NCI-H510A (cell line): ENCODE results near the gene NDUFB2.
"Not testable (repeated sequence)": the region's sequence is repeated elsewhere in the genome, so short reads cannot be mapped to it uniquely, and the experiment has no call there.

ENCODE experiments used
- DNase-seq: peaks from one replicate; lab custom pipeline; 2025; lab: John Stamatoyannopoulos, UW

The NDUFB2 gene

GRCh38 chr7:140672382-140673062, 24.0 kb upstream of the NDUFB2 start, which contains the start of gene ADCK2:
Gene ADCK2 (plus strand): TSS chr7:140672945. CDS start chr7:140673331, 386 bp downstream.
- DNase-seq, result peak; percentile 17

DNA sequence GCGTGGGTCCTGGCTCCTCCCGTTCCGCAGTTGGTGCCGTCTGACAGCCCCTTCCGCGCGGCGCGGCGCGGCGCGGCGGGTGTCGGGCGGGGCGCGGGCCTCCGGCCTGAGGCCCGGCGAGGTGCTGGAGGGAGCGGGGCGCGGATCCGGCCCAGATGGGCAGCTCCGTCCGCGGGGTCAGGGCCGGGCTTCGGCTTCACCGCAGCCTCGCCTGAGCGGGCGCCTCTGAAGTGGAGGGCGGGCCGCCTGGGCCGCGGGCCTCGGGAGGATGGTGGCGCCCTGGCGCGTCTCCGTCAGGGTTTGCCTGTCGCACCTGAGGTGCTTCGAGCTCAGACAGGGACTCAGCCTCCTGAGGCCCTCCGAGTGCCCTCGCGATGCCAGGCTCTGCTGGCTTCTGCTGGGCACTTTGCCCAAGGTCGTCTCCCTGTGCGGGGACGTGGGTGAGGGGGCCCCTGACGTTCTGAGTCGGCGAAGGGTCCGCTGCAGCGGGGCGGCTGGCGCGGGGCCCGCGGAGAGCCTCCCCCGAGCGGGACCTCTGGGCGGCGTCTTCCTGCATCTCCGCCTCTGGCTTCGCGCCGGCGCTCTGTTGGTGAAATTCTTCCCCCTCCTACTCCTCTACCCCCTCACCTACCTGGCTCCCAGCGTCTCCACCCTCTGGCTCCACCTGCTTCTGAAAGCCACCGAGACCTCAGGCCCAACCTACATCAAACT, 23.3 kb upstream of the NDUFB2 start:
- peak; percentile 52 for DNase-seq

GRCh38 chr7:140673774-140674155, 22.7 kb upstream of the NDUFB2 start:
- no peak for DNase-seq

DNA sequence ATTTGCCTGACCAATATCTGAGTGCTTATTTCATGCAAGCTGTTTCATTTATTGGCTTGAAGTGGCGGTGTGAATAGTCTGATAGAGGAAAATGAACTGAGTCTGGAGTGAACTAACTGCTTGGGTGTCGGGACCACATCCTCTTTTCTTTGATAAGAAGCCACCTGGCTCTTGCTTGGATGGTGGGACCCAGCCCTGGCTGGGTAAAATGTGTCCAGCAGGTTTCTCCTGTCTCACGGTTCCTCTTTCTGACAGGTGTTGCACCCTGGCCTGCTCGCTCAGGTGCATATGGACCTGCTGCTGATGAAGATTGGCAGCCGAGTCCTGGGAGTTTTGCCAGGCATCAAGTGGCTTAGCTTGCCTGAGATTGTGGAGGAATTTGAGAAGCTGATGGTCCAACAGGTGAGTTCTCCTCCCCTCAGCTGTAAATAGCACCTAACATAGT, 22.1 kb upstream of the NDUFB2 start:
- peak; percentile 24 for DNase-seq

- no peak for DNase-seq
Measured at GRCh38 chr7:140674899-140675701, 21.4 kb upstream of the NDUFB2 start.

DNA sequence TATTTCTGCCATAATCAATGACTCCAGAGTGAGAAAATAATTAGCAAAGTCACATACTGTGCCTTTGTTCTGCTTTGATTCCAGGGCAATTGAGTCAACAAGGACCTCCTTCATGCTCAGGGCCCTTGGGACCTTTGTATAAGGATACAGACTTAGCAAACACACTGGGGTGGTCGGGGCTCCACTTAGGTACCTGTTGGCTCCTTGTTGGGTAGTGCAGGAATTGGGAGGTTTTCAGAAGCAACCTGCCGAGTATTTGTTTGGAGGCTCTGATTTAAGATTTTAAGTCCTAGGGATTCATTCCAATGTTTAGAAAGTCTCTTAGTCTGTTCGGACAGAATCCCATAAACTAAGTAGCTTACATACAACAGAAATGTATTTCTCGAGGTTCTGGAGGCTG, 20.8 kb upstream of the NDUFB2 start:
- DNase-seq, result no peak

DNA sequence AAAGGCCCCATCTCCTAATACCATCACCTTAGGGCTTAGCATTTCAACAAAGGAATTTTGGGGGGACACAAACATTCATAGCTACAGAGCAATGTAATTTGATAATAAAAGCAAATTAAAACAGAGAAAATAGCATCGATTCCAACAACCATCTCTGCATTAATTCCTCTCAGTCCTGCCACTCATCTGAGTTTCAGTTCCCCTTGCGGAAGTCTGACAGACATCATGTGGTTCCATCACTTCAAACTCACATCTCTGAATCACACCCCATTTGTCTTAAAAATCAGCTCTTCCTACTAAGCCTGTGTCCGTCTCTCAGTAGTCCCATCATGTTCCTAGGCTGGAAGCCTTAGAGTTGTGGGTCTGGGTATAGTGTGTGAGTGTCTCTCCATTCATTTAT, 20.2 kb upstream of the NDUFB2 start:
- no peak for DNase-seq

GRCh38 chr7:140676956-140677355, 19.6 kb upstream of the NDUFB2 start:
- DNase-seq, result not testable (repeated sequence)

DNA sequence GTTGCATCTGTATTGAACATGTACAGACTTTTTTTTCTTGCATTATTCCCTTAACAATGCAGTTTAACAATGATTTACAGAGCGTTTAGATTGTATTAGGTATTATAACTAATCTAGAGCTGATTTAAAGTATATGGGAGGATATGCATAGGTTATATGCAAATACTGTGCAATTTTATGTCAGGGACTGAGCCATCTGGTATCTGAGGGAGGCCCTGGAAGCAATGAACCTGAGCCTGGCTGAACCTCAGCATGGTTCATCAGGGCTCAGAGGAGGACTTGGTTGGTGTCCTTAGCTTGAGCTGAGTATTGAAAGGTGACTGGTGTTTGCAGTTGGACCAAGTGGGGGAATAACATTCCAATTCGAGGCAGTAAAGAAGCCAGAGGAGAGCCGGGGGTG, 19.0 kb upstream of the NDUFB2 start:
- no peak for DNase-seq

GRCh38 chr7:140678081-140678815, 18.3 kb upstream of the NDUFB2 start:
- DNase-seq, result no peak

DNA sequence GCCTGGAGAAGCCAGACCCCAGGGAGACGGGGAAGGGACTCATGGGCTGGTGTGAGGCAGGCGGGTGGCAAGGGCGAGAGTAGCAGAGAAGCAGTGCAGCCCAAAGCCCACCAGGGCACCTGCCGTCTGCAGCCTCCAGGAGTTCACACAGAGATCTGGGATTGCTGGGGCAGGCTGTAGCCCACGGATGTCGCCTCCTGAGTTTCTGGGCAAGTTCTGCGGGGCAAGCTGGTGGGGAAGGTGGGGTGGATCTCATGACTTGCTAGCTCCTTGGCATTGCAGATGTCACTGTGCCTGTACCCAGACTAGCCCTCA, 17.7 kb upstream of the NDUFB2 start:
- no peak for DNase-seq

- no peak for DNase-seq
Measured at GRCh38 chr7:140679186-140679585, 17.3 kb upstream of the NDUFB2 start.

DNA sequence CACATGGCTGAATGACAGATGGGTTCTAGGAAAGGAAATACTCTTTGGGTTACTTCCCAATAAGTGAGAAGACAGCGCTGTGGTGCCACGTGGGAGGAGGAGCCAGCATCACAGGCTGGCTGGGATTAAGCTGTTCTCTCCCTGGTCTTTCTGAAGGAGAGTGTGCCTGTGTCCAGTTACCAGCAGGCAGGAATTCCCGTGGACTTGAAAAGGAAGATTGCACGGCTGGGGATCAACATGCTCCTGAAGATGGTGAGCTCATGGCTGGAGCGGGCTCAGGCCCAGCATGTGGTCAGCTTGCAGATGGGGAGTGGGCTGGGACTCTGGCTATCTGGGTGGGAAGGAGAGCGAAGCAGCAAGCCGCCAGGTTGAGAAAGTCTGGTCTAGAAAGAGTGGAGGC, 15.6 kb upstream of the NDUFB2 start:
- no peak for DNase-seq

DNA sequence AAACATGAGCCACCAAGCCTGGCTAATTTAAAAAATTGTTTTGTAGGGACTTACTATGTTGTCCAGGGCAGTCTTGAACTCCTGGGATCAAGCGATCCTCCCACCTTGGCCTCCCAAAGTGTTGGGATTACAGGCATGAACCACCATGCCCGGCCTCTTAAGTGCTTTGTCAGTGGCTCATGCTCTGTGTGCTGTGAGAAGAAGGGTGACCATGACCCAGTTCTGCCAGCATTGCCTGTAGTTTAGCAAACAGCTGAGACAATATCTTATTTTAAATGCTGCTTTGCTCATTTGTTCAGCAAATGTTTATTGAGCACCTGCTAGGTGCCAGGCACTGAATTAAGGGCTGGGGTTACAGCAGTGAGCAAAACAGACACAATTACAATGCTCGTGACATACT, 14.7 kb upstream of the NDUFB2 start:
- DNase-seq, result no peak

GRCh38 chr7:140683657-140684056, 12.9 kb upstream of the NDUFB2 start:
- DNase-seq, result no peak

- no peak for DNase-seq
Measured at GRCh38 chr7:140684066-140684950, 12.2 kb upstream of the NDUFB2 start.

DNA sequence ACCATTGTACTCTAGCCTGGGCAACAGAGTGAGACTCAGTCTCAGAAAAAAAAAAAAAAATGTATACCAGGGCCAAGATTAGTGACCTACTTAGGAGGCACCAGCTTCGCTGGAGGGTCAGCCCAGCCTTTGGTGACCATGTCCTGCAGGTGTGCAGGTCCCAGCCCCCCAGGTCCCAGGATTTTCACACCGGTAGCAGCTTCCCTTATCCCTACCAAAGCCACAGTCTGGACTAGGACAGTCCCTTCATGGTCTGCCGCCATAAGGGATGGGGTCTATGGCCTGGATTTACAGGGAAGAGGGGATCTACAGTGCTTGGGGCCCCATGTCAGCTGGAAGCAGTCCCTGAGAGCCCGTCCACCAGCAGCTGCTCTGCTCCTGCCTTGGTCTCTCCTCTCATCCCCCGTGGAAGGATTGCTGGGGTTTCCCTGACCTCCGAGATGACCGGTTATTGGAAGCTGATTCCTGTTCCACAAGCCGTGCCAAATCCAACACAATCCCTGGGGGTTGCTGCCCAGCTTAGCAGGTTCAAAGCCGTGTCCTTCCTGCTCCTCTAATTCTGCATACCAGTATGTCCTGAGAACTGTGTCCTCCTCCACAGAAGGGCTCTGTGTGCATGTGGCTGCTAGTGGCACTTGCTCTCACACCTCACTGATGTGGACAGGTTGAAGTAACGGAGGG, 11.0 kb upstream of the NDUFB2 start:
- DNase-seq, result no peak

GRCh38 chr7:140686921-140687320, 9.6 kb upstream of the NDUFB2 start:
- DNase-seq, result no peak

DNA sequence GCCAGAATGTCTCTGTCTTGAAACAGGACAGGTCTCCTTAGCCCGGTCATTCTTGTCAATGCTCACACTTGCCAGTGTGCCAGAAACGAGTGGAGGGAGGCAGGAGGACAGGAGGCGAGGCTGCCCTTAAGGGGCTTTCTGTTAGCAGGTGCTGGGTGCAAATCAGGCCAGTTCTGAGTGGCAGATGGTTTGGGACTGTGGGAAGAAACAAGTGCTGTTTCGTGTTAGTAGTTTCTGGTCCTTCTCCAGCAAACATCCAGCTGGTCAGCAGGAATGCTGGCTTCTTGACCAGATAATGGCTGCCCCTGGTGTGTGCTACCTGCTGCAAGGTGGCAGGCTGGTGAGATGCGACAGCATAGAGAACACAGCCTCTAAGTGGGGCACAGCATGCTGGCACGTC, 8.2 kb upstream of the NDUFB2 start:
- no peak for DNase-seq
